Measurements from ENCODE around the gene LAMTOR3. TPM values are rescaled to one million over a fixed set of nuclear protein-coding genes. Genes with fewer than 3 reads are reported as not detected.

Gene LAMTOR3
- total and polyA plus RNA-seq, 7 experiments from 2014 or later, result 20.1 to 37.0 (median 30.2) TPM

GRCh38 chr4:99853999-99854398, 40.2 kb downstream of the LAMTOR3 start:
- Histone ChIP-seq H3K27me3 (ENCODE audit: control insufficient read depth in 2 of 2, insufficient read depth in 2 of 2, low read length in 2 of 2) (no peaks in the 10 kb centered on the region), H3K4me3 (ENCODE audit: low read length) (no peak overlapping the region), H3K9me3 (ENCODE audit: control insufficient read depth in 2 of 3, low read length in 3 of 3) (no peaks in the 10 kb centered on the region), H3K4me1 (ENCODE audit: control insufficient read depth in 2 of 2, insufficient read depth in 2 of 2, low read length in 2 of 2) (peaks cover 8 to 9% of the 10 kb centered on the region in 2 donors), H3K27ac (ENCODE audit: low read depth, low read length) (no peak overlapping the region), H3K36me3 (ENCODE audit: control insufficient read depth in 2 of 3, insufficient read depth in 3 of 3, low read length in 3 of 3) (peaks cover 0 to 8% (median 0%) of the 10 kb centered on the region in 3 experiments)
- intact Hi-C loops (cut with micrococcal nuclease), result loop anchor here (2.0 to 5.0 kb wide), 3 partner anchors 25 to 347 kb away; partner anchors contain the start of gene LAMTOR3 (in 1 of the 2)
- ATAC-seq (no peak), DNase-seq (no peak)
- H3K9me3 Mint-ChIP-seq, result peaks cover 0 to 3% (median 0%) of the 10 kb centered on the region in 11 donors
- H3K36me3 Mint-ChIP-seq, result peaks cover 7 to 53% (median 34%) of the 10 kb centered on the region in 5 donors
- H3K4me1 Mint-ChIP-seq, result peaks cover 21 to 76% (median 34%) of the 10 kb centered on the region in 7 donors
- H3K27ac Mint-ChIP-seq, result peak overlapping the region in 1 of 9 donors; percentile 24
- no peak overlapping the region for H3K4me3 Mint-ChIP-seq
- H3K27me3 Mint-ChIP-seq, result no peaks in the 10 kb centered on the region
- ChIA-PET POLR2A (no interaction called here), CTCF (no interaction called here)

- no peaks in the 10 kb centered on the region for H3K27me3 Mint-ChIP-seq
- H3K4me1 Mint-ChIP-seq, result peaks cover 21 to 81% (median 42%) of the 10 kb centered on the region in 7 donors
- ChIA-PET POLR2A (interaction anchor here (0.9 kb wide), 1 partner anchor 36 kb away, joined by 3 read pairs; no protein-coding TSS in a partner anchor), CTCF (no interaction called here)
- H3K9me3 ChIP-seq (ENCODE audit: control insufficient read depth in 2 of 3, low read length in 3 of 3), result no peaks in the 10 kb centered on the region
- H3K36me3 ChIP-seq (ENCODE audit: control insufficient read depth in 2 of 3, insufficient read depth in 3 of 3, low read length in 3 of 3), result peaks cover 0 to 8% (median 0%) of the 10 kb centered on the region in 3 experiments
- H3K9me3 Mint-ChIP-seq, result peaks cover 0 to 3% (median 0%) of the 10 kb centered on the region in 11 donors
- peaks cover 8 to 9% of the 10 kb centered on the region in 2 donors for H3K4me1 ChIP-seq (ENCODE audit: control insufficient read depth in 2 of 2, insufficient read depth in 2 of 2, low read length in 2 of 2)
- peaks cover 7 to 57% (median 33%) of the 10 kb centered on the region in 5 donors for H3K36me3 Mint-ChIP-seq
- no peak overlapping the region for H3K4me3 ChIP-seq (ENCODE audit: low read length)
- DNase-seq, result no peak
- intact Hi-C loops (cut with micrococcal nuclease), result loop anchor here in 1 of 2 donors (5.0 kb wide), 1 partner anchor 346 kb away; no protein-coding TSS in a partner anchor
- no peak overlapping the region for H3K27ac ChIP-seq (ENCODE audit: low read depth, low read length)
- ATAC-seq, result no peak
- H3K27me3 ChIP-seq (ENCODE audit: control insufficient read depth in 2 of 2, insufficient read depth in 2 of 2, low read length in 2 of 2), result no peaks in the 10 kb centered on the region
- no peak overlapping the region for H3K27ac Mint-ChIP-seq
- no peak overlapping the region for H3K4me3 Mint-ChIP-seq
Measured at GRCh38 chr4:99853190-99853589, 41.0 kb downstream of the LAMTOR3 start.

- H3K27me3 Mint-ChIP-seq, result no peaks in the 10 kb centered on the region
- peak overlapping the region in 3 of 9 donors; percentile 29 to 87 (median 45) for H3K27ac Mint-ChIP-seq
- ChIA-PET CTCF (no interaction called here), POLR2A (interaction anchor here (0.9 to 1.7 kb wide), 2 partner anchors 35 to 36 kb away, joined by 3 to 6 read pairs; partner anchors contain the start of gene DAPP1)
- intact Hi-C loops (cut with micrococcal nuclease), result loop anchor here in 1 of 2 donors (5.0 kb wide), 1 partner anchor 345 kb away; no protein-coding TSS in a partner anchor
- no peaks in the 10 kb centered on the region for H3K9me3 ChIP-seq (ENCODE audit: control insufficient read depth in 2 of 3, low read length in 3 of 3)
- DNase-seq, result no peak
- no peaks in the 10 kb centered on the region for H3K27me3 ChIP-seq (ENCODE audit: control insufficient read depth in 2 of 2, insufficient read depth in 2 of 2, low read length in 2 of 2)
- H3K9me3 Mint-ChIP-seq, result peaks cover 0 to 3% (median 0%) of the 10 kb centered on the region in 11 donors
- peak overlapping the region in 1 of 10 donors; percentile 35 for H3K4me3 Mint-ChIP-seq
- H3K4me1 Mint-ChIP-seq, result peaks cover 28 to 84% (median 51%) of the 10 kb centered on the region in 7 donors
- no peak overlapping the region for H3K4me3 ChIP-seq (ENCODE audit: low read length)
- H3K36me3 ChIP-seq (ENCODE audit: control insufficient read depth in 2 of 3, insufficient read depth in 3 of 3, low read length in 3 of 3), result peaks cover 0 to 8% (median 0%) of the 10 kb centered on the region in 3 experiments
- no peak overlapping the region for H3K27ac ChIP-seq (ENCODE audit: low read depth, low read length)
- ATAC-seq, result no peak
- H3K36me3 Mint-ChIP-seq, result peaks cover 7 to 56% (median 32%) of the 10 kb centered on the region in 5 donors
- peaks cover 8 to 14% of the 10 kb centered on the region in 2 donors for H3K4me1 ChIP-seq (ENCODE audit: control insufficient read depth in 2 of 2, insufficient read depth in 2 of 2, low read length in 2 of 2)
Measured at GRCh38 chr4:99852199-99852749, 42.0 kb downstream of the LAMTOR3 start.

- H3K27me3 Mint-ChIP-seq, result no peaks in the 10 kb centered on the region
- H3K9me3 ChIP-seq (ENCODE audit: control insufficient read depth in 2 of 3, low read length in 3 of 3), result no peaks in the 10 kb centered on the region
- intact Hi-C loops (cut with micrococcal nuclease), result no loop called here
- no peak for ATAC-seq
- H3K9me3 Mint-ChIP-seq, result no peaks in the 10 kb centered on the region
- H3K36me3 Mint-ChIP-seq, result peaks cover 0 to 44% (median 15%) of the 10 kb centered on the region in 5 donors
- peak overlapping the region in 3 of 10 donors; percentile 1 to 66 (median 11) for H3K4me3 Mint-ChIP-seq
- peak overlapping the region; percentile 24 to 99 (median 89) for H3K27ac Mint-ChIP-seq
- peaks cover 8 to 27% of the 10 kb centered on the region in 2 donors for H3K4me1 ChIP-seq (ENCODE audit: control insufficient read depth in 2 of 2, insufficient read depth in 2 of 2, low read length in 2 of 2)
- H3K27ac ChIP-seq (ENCODE audit: low read depth, low read length), result no peak overlapping the region
- no peak overlapping the region for H3K4me3 ChIP-seq (ENCODE audit: low read length)
- no peaks in the 10 kb centered on the region for H3K36me3 ChIP-seq (ENCODE audit: control insufficient read depth in 2 of 3, insufficient read depth in 3 of 3, low read length in 3 of 3)
- POLR2A ChIA-PET, result no interaction called here
- H3K4me1 Mint-ChIP-seq, result peaks cover 31 to 82% (median 61%) of the 10 kb centered on the region in 7 donors
- CTCF ChIA-PET, result no interaction called here
- no peaks in the 10 kb centered on the region for H3K27me3 ChIP-seq (ENCODE audit: control insufficient read depth in 2 of 2, insufficient read depth in 2 of 2, low read length in 2 of 2)
- peak in 1 of 9 donors; percentile 31 for DNase-seq
Measured at GRCh38 chr4:99848591-99849001, 45.6 kb downstream of the LAMTOR3 start.

- H3K27ac ChIP-seq (ENCODE audit: low read depth, low read length), result peak overlapping the region; percentile 70
- peaks cover 0 to 37% (median 13%) of the 10 kb centered on the region in 5 donors for H3K36me3 Mint-ChIP-seq
- H3K9me3 Mint-ChIP-seq, result no peaks in the 10 kb centered on the region
- H3K9me3 ChIP-seq (ENCODE audit: control insufficient read depth in 2 of 3, low read length in 3 of 3), result no peaks in the 10 kb centered on the region
- no peaks in the 10 kb centered on the region for H3K27me3 ChIP-seq (ENCODE audit: control insufficient read depth in 2 of 2, insufficient read depth in 2 of 2, low read length in 2 of 2)
- DNase-seq (peak in 6 of 9 donors; percentile 13 to 39 (median 26)), ATAC-seq (peak; percentile 61)
- ChIA-PET POLR2A (interaction anchor here (0.8 to 4.5 kb wide), 3 partner anchors 30 to 74 kb away, joined by 3 to 35 read pairs (median 3); partner anchors contain the start of gene DAPP1), CTCF (interaction anchor here (0.7 to 1.0 kb wide), 3 partner anchors 17 to 98 kb away, joined by 3 to 4 read pairs (median 3); no protein-coding TSS in a partner anchor)
- peak overlapping the region; percentile 9 for H3K4me3 ChIP-seq (ENCODE audit: low read length)
- intact Hi-C loops (cut with micrococcal nuclease), result loop anchor here (1.0 to 2.0 kb wide), 5 partner anchors 9 to 101 kb away; partner anchors contain the start of gene DAPP1 (in 2 of the 2)
- peak overlapping the region in 9 of 10 donors; percentile 49 to 85 (median 75) for H3K4me3 Mint-ChIP-seq
- peak overlapping the region; percentile 88 to 99 (median 96) for H3K27ac Mint-ChIP-seq
- peaks cover 31 to 75% (median 65%) of the 10 kb centered on the region in 7 donors for H3K4me1 Mint-ChIP-seq
- no peaks in the 10 kb centered on the region for H3K27me3 Mint-ChIP-seq
- H3K36me3 ChIP-seq (ENCODE audit: control insufficient read depth in 2 of 3, insufficient read depth in 3 of 3, low read length in 3 of 3), result no peaks in the 10 kb centered on the region
- H3K4me1 ChIP-seq (ENCODE audit: control insufficient read depth in 2 of 2, insufficient read depth in 2 of 2, low read length in 2 of 2), result peaks cover 8 to 27% of the 10 kb centered on the region in 2 donors
Measured at GRCh38 chr4:99847362-99847976, 46.8 kb downstream of the LAMTOR3 start.

GRCh38 chr4:99846891-99847290, 47.3 kb downstream of the LAMTOR3 start:
- DNase-seq, result no peak
- ATAC-seq, result no peak
- Mint-ChIP-seq H3K27me3 (no peaks in the 10 kb centered on the region), H3K36me3 (peaks cover 0 to 39% (median 18%) of the 10 kb centered on the region in 5 donors), H3K4me1 (peaks cover 30 to 71% (median 65%) of the 10 kb centered on the region in 7 donors), H3K9me3 (no peaks in the 10 kb centered on the region), H3K27ac (peak overlapping the region; percentile 88 to 99 (median 96)), H3K4me3 (peak overlapping the region in 9 of 10 donors; percentile 48 to 85 (median 75))
- intact Hi-C loops (cut with micrococcal nuclease), result loop anchor here (1.0 to 2.0 kb wide), 5 partner anchors 9 to 102 kb away; partner anchors contain the start of gene DAPP1 (in 2 of the 2)
- H3K27me3 ChIP-seq (ENCODE audit: control insufficient read depth in 2 of 2, insufficient read depth in 2 of 2, low read length in 2 of 2), result no peaks in the 10 kb centered on the region
- H3K4me3 ChIP-seq (ENCODE audit: low read length), result no peak overlapping the region
- H3K27ac ChIP-seq (ENCODE audit: low read depth, low read length), result peak overlapping the region; percentile 70
- ChIA-PET POLR2A (interaction anchor here (0.8 to 4.5 kb wide), 9 partner anchors 12 to 284 kb away, joined by 3 to 35 read pairs (median 3); partner anchors contain the start of genes DAPP1, H2AZ1 and LAMTOR3), CTCF (interaction anchor here (0.7 to 1.0 kb wide), 3 partner anchors 38 to 97 kb away, joined by 3 to 5 read pairs (median 3); no protein-coding TSS in a partner anchor)
- H3K36me3 ChIP-seq (ENCODE audit: control insufficient read depth in 2 of 3, insufficient read depth in 3 of 3, low read length in 3 of 3), result no peaks in the 10 kb centered on the region
- peaks cover 5 to 27% of the 10 kb centered on the region in 2 donors for H3K4me1 ChIP-seq (ENCODE audit: control insufficient read depth in 2 of 2, insufficient read depth in 2 of 2, low read length in 2 of 2)
- no peaks in the 10 kb centered on the region for H3K9me3 ChIP-seq (ENCODE audit: control insufficient read depth in 2 of 3, low read length in 3 of 3)

Measured in naive thymus-derived CD4-positive, alpha-beta T cell (primary cell).